BLaER1 treated with 17β-estradiol and CSF1 and Interleukin-3, amounts not matched to agents 10 nM and 100 nM (cell line): ENCODE results near the gene TBRG1.
A peak's percentile ranks its signal among the peaks of the same experiment; 100 is the strongest.

Experiments
- H3K27ac ChIP-seq, 11 experiments: shearing (Covaris generic); formaldehyde crosslinking; 2 replicates each; pipeline ENCODE4 v1.8.1; 2022
- H3K27me3 ChIP-seq, 11 experiments: shearing (Covaris generic); formaldehyde crosslinking; 2 replicates each; pipeline ENCODE4 v1.8.1; 2022
- H3K36me3 ChIP-seq, 11 experiments: shearing (Covaris generic); formaldehyde crosslinking; 2 replicates each; pipeline ENCODE4 v1.8.1; 2022
- H3K4me1 ChIP-seq, 10 experiments: shearing (Covaris generic); formaldehyde crosslinking; 2 replicates each; pipeline ENCODE4 v1.8.1; 2022
- H3K4me2 ChIP-seq, 11 experiments: shearing (Covaris generic); formaldehyde crosslinking; 2 replicates each; pipeline ENCODE4 v1.8.1; 2022
- H3K4me3 ChIP-seq, 10 experiments: shearing (Covaris generic); formaldehyde crosslinking; 2 replicates each; pipeline ENCODE4 v1.8.1; 2022
- H3K9ac ChIP-seq, 11 experiments: shearing (Covaris generic); formaldehyde crosslinking; 2 replicates each; pipeline ENCODE4 v1.8.1; 2022
- H3K9me3 ChIP-seq, 11 experiments: shearing (Covaris generic); formaldehyde crosslinking; replicated peaks in 1 of 11; 2 replicates each; pipeline ENCODE4 v1.8.1; 2022
- H4K20me1 ChIP-seq, 11 experiments: shearing (Covaris generic); formaldehyde crosslinking; 2 replicates each; pipeline ENCODE4 v1.8.1; 2022
- Cebpa-rat ChIP-seq, 11 experiments: shearing (Covaris generic); IDR thresholded peaks; 2 replicates each; pipeline ENCODE4 v1.8.1; 2022

Gene TBRG1

GRCh38 chr11:124646148-124646547, 23.5 kb downstream of the TBRG1 start:
- no peak overlapping the region for H3K27ac ChIP-seq
- H3K4me3 ChIP-seq: no peak overlapping the region
- no peak overlapping the region for H3K9ac ChIP-seq
- no peaks in the 10 kb centered on the region for H3K9me3 ChIP-seq
- peaks cover 0 to 17% (median 4%) of the 10 kb centered on the region in 10 experiments; a peak in 12 of 20 replicates for H3K4me1 ChIP-seq
- H3K36me3 ChIP-seq: peaks cover 0 to 31% (median 0%) of the 10 kb centered on the region in 11 experiments; a peak in 4 of 22 replicates
- no peak for TF ChIP-seq Cebpa-rat (IDR thresholded peaks at IDR 0.05)
- H4K20me1 ChIP-seq: no peaks in the 10 kb centered on the region
- H3K4me2 ChIP-seq: no peak overlapping the region
- no peaks in the 10 kb centered on the region for H3K27me3 ChIP-seq

DNA sequence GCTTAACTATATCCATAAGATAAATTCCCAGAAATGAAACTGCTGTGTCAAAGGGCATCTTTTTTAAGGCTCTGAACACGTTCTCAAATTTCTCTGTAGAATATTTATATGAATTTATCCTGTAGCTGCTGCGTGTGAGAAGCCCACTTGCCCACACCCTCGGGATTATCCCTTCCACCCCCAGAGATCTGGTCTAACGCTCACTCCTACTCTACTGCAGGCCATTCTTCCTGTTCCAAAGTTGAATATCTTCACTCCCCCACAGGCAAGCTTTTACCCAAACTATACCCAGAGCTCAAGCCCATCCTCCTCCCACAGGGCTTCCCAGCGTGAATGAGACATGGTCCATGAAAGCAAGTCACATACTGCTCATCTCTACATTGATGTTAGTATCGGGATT, 25.9 kb downstream of the TBRG1 start:
- no peak overlapping the region for H3K4me2 ChIP-seq
- H3K4me1 ChIP-seq: peaks cover 0 to 15% (median 4%) of the 10 kb centered on the region in 10 experiments; a peak in 12 of 20 replicates
- no peak overlapping the region for H3K4me3 ChIP-seq
- H3K36me3 ChIP-seq: peaks cover 0 to 54% (median 0%) of the 10 kb centered on the region in 11 experiments; a peak in 3 of 22 replicates
- TF ChIP-seq Cebpa-rat (IDR thresholded peaks at IDR 0.05): no peak
- no peaks in the 10 kb centered on the region for H3K27me3 ChIP-seq
- H4K20me1 ChIP-seq: no peaks in the 10 kb centered on the region
- no peak overlapping the region for H3K9ac ChIP-seq
- H3K9me3 ChIP-seq: no peaks in the 10 kb centered on the region
- no peak overlapping the region for H3K27ac ChIP-seq

- H3K27me3 ChIP-seq: no peaks in the 10 kb centered on the region
These were observed 34.3 kb downstream of the TBRG1 start for GRCh38 chr11:124656774-124657630.

DNA sequence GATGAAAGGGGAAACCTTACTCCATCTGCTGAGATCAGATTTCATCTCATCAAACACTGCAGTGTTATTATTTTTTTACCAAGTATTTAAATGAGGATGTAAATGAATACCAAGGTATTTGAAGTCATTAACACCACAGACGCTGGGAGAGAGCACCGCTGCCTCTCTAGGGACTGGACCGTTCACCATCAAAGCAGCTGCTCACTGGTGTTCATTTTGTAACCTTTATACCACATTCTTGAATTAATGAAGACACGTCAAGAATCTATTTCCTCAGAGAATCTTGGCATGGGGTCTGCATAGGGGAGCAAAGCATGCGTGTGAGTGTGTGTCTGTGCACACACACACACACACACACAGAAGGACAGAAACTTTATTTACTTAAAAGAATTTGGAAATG, 35.2 kb downstream of the TBRG1 start:
- no peak overlapping the region for H3K4me3 ChIP-seq
- TF ChIP-seq Cebpa-rat (IDR thresholded peaks at IDR 0.05): no peak
- H3K9ac ChIP-seq: no peak overlapping the region
- no peaks in the 10 kb centered on the region for H3K9me3 ChIP-seq
- H3K4me2 ChIP-seq: peak overlapping the region in 4 of 11 experiments; percentile 1 to 37 (median 16); a peak in 4 of 22 replicates
- no peak overlapping the region for H3K27ac ChIP-seq
- H3K4me1 ChIP-seq: peaks cover 0 to 9% (median 0%) of the 10 kb centered on the region in 10 experiments; a peak in 5 of 20 replicates
- H3K27me3 ChIP-seq: no peaks in the 10 kb centered on the region
- no peaks in the 10 kb centered on the region; a peak in 1 of 22 replicates for H4K20me1 ChIP-seq
- peaks cover 0 to 59% (median 0%) of the 10 kb centered on the region in 11 experiments; a peak in 5 of 22 replicates for H3K36me3 ChIP-seq

More at GRCh38 chr11:124656774-124657630, 34.3 kb downstream of the TBRG1 start:
- Histone ChIP-seq H3K4me3 (no peak overlapping the region), H3K9me3 (no peaks in the 10 kb centered on the region), H3K9ac (no peak overlapping the region), H4K20me1 (no peaks in the 10 kb centered on the region; a peak in 1 of 22 replicates), H3K36me3 (peaks cover 0 to 68% (median 0%) of the 10 kb centered on the region in 11 experiments; a peak in 5 of 22 replicates), H3K27ac (no peak overlapping the region), H3K4me2 (no peak overlapping the region), H3K4me1 (peaks cover 0 to 9% (median 0%) of the 10 kb centered on the region in 10 experiments; a peak in 5 of 20 replicates)
- TF ChIP-seq Cebpa-rat (IDR thresholded peaks at IDR 0.05): no peak

DNA sequence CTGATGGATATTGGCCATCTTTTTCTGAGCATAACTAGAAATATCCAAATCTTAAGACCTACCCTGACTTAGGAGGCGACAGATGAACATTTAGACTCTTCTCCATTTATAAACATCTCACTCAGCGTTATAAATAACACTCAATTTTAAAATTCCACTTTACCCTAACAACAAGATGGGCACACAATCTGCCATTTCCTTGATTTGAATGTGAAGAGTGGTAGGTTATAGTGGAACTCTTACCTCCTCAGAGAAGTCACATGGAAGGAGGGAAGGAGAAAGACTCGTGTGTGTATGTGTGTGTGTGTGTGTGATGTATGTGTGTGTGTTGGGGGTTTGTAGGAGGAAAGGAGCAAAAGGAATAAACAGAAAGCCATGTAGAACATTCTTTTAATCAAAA, 35.8 kb downstream of the TBRG1 start:
- TF ChIP-seq Cebpa-rat (IDR thresholded peaks at IDR 0.05): no peak

GRCh38 chr11:124658986-124659385, 36.3 kb downstream of the TBRG1 start:
- Histone ChIP-seq H4K20me1 (no peaks in the 10 kb centered on the region; a peak in 1 of 22 replicates), H3K4me2 (no peak overlapping the region), H3K36me3 (peaks cover 0 to 57% (median 0%) of the 10 kb centered on the region in 11 experiments; a peak in 5 of 22 replicates), H3K4me1 (peaks cover 0 to 9% (median 0%) of the 10 kb centered on the region in 10 experiments; a peak in 5 of 20 replicates), H3K27me3 (no peaks in the 10 kb centered on the region), H3K9ac (no peak overlapping the region), H3K9me3 (no peaks in the 10 kb centered on the region), H3K27ac (no peak overlapping the region), H3K4me3 (no peak overlapping the region)
- no peak for TF ChIP-seq Cebpa-rat (IDR thresholded peaks at IDR 0.05)

More for the DNA sequence above, 35.8 kb downstream of the TBRG1 start:
- no peaks in the 10 kb centered on the region for H3K27me3 ChIP-seq
- H3K9me3 ChIP-seq: no peaks in the 10 kb centered on the region
- peaks cover 0 to 9% (median 0%) of the 10 kb centered on the region in 10 experiments; a peak in 5 of 20 replicates for H3K4me1 ChIP-seq
- no peaks in the 10 kb centered on the region; a peak in 1 of 22 replicates for H4K20me1 ChIP-seq
- H3K4me3 ChIP-seq: no peak overlapping the region
- 0 out of 22 replicates have a peak overlapping the region, but pooled peaks of 1 of the 11 experiments have one; percentile 37 for H3K4me2 ChIP-seq
- peaks cover 0 to 57% (median 0%) of the 10 kb centered on the region in 11 experiments; a peak in 5 of 22 replicates for H3K36me3 ChIP-seq
- no peak overlapping the region for H3K9ac ChIP-seq
- H3K27ac ChIP-seq: no peak overlapping the region

DNA sequence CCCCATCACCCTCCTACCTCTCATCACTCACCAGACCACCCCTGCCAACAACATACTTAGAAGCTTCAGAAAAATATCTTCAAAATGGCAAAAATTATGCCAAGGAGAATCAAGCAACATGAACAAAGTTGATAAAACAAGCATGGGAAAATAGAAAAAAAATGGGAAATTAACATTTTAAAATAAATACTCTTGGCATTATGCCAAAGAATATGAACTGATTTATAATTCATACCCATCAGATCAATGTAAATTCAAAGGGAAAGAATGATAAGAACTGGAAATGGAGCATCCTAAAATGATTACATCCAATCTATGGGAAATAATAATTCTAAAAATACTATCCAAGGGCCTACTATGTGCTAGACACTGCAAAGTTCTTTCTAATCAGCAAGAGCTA, 38.9 kb downstream of the TBRG1 start:
- peaks cover 0 to 68% (median 0%) of the 10 kb centered on the region in 11 experiments; a peak in 5 of 22 replicates for H3K36me3 ChIP-seq
- no peaks in the 10 kb centered on the region for H3K9me3 ChIP-seq
- H3K4me3 ChIP-seq: no peak overlapping the region
- no peak for TF ChIP-seq Cebpa-rat (IDR thresholded peaks at IDR 0.05)
- H3K27me3 ChIP-seq: no peaks in the 10 kb centered on the region
- no peak overlapping the region for H3K27ac ChIP-seq
- peaks cover 0 to 9% (median 0%) of the 10 kb centered on the region in 10 experiments; a peak in 5 of 20 replicates for H3K4me1 ChIP-seq
- no peak overlapping the region for H3K9ac ChIP-seq
- H3K4me2 ChIP-seq: no peak overlapping the region
- H4K20me1 ChIP-seq: no peaks in the 10 kb centered on the region; a peak in 1 of 22 replicates

DNA sequence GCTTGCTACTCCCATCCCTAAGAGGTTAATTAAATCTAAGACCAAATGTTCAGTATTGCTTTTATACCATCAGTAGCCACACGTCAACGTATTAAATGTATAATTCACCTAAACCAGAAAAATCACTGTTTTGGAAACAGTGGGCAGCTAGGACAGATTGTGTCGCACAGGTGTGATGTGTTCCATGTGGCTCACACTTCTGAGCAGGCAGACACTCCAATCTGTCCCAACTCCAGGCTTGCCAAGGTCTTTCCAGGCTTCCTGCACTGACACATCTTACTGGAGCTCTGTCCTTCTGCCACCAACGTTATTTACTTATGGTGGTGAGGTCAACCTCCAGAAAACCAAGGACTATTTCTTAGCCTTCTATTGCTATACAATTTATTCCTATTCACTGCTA, 39.4 kb downstream of the TBRG1 start:
- Histone ChIP-seq H3K4me2 (no peak overlapping the region), H3K36me3 (peaks cover 0 to 69% (median 0%) of the 10 kb centered on the region in 11 experiments; a peak in 5 of 22 replicates), H3K27me3 (no peaks in the 10 kb centered on the region), H3K4me3 (no peak overlapping the region), H4K20me1 (no peaks in the 10 kb centered on the region; a peak in 1 of 22 replicates), H3K4me1 (peaks cover 0 to 9% (median 0%) of the 10 kb centered on the region in 10 experiments; a peak in 5 of 20 replicates), H3K9me3 (no peaks in the 10 kb centered on the region), H3K27ac (no peak overlapping the region), H3K9ac (no peak overlapping the region)
- no peak for TF ChIP-seq Cebpa-rat (IDR thresholded peaks at IDR 0.05)

GRCh38 chr11:124663861-124664260, 41.2 kb downstream of the TBRG1 start:
- Histone ChIP-seq H3K36me3 (peaks cover 0 to 67% (median 0%) of the 10 kb centered on the region in 11 experiments; a peak in 5 of 22 replicates), H3K4me2 (no peak overlapping the region), H3K4me1 (no peaks in the 10 kb centered on the region), H3K9ac (no peak overlapping the region), H3K4me3 (no peak overlapping the region), H3K27ac (no peak overlapping the region), H3K9me3 (no peaks in the 10 kb centered on the region), H4K20me1 (peaks cover 0 to 2% (median 0%) of the 10 kb centered on the region in 11 experiments; a peak in 1 of 22 replicates), H3K27me3 (no peaks in the 10 kb centered on the region)
- TF ChIP-seq Cebpa-rat (IDR thresholded peaks at IDR 0.05): no peak
